NCI-H524 (cell line): Measurements from ENCODE around the gene LHX2.

Source experiments
- DNase-seq, 2 experiments: peaks; one replicate each; lab custom pipeline; 2025; lab: John Stamatoyannopoulos, UW

The LHX2 gene

DNA sequence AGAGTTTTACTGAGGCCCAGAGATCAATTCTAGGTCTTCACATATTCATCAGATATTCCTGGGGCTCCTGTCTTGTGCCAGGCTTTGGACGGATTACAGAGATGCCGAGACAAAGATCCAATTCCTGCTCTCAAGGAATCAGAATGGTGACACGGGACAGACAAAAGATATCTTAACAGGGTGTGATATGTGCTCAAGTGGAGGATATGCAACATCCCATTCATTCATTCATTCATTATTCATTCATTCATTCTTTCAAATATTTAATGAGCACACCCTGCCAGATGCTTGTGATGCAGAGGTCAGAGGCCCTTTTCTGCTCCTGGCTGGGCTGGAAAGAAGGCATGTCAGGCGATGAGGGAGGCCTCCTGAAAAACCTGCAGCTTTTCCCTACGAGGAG lies 21.8 kb downstream of the LHX2 start:
- no peak for DNase-seq

DNA sequence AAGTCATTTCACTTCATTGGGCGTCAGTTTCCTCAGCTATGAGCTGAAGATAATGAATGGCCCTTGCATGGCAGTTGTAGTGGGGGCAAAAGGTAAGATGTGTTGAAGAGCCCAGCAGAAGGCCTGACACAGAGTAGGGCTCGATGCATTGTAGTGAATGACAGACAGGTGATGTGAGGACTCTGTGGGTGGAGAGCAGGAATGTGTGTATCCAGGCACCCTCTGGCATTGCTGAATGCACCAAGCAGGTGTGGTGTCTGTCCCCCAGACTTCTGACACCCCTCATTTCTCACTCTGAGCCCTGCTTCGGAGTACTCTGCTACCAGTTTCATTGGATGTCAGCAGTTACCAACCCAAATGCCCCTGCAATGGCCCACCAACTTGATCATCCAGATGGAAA lies 22.4 kb downstream of the LHX2 start:
- no peak for DNase-seq

DNA sequence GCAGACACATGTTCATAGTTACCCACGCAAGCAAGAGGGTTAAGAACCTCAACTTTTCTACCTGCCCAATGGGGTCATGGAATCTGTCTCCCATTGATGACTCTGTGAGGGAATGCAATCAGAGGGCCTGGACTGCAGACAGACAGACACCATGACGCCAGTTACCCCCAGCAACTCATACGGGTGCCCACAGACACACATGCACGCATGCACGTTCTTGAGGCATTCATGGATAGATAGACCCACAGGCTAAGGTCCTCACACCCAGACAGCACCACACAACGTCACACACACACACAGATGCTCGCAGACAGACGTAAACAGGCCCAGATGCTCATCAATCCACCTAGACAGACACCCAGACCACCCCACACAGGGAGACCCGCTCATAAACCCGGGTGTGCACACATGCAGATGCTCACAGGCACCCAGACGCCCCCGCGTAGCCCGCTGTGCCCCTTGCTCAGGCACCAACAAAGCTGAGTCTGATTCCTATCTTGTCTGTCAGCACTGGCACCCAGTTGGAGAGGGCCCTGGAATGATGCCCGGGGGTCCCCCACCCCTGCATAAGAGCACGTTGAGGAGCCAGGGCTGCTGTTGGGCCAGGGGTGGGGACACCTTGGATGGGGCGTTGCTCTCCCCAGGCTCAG lies 23.6 kb downstream of the LHX2 start:
- no peak for DNase-seq

DNA sequence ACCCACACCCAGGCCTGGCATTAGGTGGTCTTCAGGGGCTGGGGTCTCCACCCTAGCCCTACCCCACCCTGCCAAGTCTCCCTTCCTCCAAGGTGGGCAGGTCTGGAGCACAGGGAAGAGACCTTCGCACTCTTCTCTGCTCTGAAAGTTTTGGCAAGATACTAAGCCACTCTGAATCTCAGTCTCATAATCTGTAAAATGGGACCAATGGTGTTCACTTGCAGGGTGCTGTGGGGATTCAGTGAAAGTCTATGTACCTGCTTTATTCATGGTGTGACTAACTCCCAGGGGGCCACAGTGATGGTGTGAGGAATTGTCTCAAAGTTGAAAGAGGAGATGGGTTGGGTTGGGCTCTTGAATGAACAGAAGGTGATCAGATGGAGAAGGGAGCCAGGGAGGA lies 25.0 kb downstream of the LHX2 start:
- DNase-seq = no peak

DNA sequence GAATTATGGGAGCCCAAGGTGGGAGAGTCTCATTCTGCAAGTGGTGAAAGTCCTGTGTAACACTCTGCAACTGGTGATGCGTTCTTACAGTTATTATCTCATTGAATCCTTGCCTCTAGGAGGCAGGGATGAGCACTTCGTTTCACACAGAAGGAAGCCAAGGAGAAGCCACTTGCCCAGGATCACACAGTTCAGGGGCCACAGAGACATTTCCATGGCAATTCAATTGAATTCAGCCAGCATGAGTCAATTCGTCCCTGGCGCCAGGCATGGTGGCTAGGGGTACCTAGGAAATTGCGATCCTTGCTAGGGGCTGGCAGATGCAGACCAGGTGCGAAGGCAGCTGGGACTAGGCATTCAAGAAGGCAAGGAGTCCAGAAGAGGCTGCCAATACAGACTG lies 26.2 kb downstream of the LHX2 start:
- DNase-seq = peak; percentile 69 to 83

DNA sequence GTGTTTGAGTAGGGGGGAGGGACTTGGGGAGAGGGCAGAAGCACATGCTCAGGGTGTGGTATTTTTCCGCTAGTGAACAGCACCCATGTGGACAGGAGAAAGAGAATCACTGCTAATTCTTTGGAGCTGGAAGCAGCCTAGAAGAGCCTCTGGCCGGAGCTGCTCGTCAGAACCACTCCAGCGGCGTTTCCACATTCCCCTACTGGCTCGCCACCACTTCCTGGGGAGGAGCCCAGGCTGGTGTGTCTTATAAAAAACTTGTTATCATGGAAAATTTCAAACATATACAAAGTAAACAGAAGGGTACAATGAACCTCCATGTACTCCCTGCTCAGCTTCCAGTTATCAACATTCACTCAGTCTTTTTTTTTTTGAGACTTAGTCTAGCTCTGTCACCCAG lies 26.7 kb downstream of the LHX2 start:
- no peak for DNase-seq

DNA sequence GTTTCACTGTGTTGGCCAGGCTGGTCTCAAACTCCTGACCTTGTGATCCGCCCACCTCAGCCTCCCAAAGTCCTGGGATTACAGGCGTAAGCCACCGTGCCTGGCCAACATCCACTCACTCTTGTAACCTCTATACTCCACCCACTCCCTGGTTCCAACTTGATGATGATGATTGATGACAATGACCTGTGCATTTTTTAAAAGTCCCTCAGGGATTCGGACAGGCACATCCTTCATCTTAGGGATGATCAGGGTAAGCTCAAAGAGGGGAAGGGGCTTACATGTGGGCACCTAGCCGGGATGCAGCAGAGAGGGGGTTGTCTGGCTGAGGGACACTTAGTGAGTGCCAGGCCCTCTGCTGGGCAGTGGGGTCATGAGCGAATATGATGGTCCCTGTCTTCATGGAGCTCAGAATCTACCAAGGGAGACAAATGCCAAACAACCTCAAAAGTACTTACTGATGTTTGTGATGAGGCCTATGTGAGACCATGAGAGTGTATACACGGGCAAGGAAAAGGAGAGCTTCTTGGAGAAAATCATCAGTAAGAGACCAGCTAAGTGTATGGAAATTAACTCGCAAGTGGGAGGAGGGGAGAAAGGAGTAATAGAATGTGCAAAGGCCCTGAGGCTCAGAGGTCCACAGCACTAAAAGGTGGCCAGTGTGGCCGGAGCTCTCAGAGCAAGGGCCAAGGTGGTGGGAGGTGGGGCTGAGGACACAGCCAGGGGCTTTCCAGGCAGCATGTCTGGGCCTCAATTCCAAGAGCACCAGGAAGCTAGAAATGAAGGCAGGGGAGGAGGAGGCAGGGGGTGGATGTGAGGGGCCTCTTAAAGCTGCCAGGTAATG lies 27.4 kb downstream of the LHX2 start:
- peak in 1 of 2 experiments; percentile 19 for DNase-seq

DNA sequence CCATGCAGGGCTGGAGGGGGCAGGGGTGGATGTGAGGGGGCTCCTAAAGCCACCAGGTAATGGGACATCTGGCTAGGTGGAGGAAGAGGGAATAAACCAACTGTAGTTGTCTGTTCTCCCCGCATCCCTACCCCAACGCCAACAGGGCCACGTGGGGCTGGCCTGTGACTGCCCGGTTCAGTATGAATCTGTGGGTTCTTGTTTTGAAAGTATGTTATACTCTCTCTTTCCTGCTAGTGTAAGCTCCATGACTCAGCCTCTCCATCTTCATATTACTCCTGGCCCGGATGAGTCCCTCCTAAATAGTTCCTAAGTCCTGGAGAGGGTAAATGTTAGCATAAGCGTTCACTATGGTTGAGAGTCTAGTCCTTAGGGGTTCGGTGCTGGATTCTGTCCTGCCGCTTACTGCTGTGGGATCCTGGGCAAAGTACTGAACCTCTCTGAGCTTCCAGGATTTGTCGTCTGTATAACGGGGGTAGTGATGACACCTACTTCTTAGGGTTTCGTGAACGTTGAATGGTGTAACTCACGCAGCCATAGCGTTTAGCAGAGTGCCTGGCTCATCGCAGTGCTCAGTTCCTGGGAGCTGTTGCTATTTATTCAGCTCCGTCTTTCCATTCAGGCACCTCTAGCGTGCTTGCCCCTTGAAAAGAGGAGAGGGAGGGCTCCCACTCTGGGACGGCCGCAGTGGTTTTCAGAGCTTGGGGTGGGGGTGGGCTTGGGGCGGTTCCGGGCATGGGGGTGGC lies 28.8 kb downstream of the LHX2 start:
- no peak for DNase-seq

DNA sequence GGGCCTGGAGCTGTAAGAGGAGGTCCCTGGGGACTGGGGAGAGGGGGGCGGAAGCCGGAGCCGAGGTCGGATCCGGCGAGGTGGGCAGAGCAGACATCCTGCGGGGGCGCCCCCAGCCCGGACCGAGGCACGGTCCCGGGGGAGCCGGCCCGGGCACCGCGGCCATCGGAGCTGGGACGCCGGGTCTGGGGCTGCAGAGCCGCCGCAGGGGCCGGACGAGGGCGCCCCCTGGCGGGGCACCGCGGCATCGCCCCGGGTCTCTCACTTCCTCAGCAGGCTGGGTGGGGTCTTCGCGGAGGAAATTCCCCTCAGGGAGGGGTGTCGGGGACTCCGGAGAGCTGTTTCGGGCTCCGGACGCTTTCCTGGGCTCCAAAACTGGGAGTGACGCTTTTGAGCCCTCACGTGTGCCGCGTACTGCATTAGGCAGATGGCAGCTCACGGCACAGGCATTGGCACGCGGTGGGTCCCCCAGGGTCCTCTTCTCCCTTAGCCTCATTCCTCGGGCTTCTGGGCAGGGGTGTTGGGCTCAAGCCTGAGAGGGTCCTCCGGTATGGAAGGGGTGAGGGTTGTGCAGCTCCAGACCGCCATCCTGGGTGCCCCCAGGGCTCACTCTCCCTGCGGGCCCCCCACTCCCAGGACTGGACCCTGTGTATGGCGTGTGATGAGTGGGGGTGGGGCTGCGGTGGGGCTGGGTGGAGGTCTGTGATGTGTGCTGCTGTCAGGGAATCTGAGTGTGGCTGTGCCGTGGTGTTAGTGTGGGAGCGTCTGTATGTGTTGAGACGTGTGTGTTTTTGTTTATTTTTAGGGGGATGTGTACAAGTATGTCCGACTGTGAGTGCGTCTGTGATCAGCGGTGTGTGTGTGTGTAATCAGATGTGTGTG lies 29.6 kb downstream of the LHX2 start:
- peak; percentile 31 to 49 for DNase-seq

DNA sequence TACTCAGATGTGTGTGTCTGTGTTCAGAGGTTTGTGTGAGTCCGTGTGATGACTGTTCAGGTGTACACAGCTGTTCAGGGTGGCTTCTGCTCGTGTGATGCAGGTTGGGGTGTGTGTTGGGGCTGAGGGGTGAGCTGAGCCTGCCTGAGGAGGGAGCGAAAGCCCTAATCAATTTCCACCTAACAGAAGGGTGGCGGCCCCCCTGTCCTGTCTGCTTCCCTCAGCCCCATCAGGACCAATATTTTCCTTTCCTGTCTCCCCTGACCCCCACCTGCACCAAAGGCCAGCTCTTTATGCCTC lies 30.2 kb downstream of the LHX2 start:
- no peak for DNase-seq

DNA sequence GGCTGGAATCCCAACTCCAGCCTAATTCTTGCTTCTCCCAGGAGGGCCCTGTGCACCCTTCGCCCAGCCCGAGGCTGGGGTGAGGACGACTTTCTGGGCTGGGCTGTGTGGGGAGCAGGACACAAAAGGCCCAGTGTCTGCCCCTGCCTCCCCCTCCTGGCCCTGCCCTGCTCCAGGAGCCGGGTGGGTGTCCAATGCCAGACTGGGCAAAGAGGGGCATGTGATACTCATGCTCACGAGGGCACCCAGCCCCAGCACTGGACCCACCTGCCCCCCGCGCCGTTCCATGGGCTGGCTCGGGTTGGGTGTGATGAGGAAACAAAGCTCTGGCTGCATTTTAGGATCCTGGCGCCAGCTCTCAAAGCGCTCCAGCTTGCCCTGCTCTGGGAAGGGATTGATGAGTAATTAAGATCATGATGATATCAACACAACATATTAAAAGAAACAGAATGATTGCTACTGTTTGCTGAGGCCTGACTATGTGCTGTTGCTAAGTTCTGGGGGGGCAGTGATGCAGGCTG lies 30.7 kb downstream of the LHX2 start:
- DNase-seq = no peak

DNA sequence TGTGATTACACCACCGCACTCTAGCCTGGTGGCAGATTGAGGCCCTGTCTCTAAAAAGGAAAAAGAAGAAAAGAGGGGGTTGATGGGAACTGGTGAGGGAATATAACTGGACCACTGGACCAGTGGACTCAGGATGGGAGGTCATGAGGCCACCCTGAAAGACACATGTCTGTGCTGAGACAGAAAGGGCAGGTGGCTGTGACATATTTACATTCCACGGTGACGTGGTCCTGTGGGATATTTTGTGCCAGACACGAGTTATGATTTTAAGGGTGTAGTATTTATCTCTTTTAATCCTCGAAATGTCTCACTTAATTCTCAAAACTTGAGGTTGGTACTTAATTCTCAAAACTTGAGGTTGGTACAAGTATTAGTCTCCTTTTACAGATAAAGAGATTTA lies 32.9 kb downstream of the LHX2 start:
- DNase-seq = no peak

DNA sequence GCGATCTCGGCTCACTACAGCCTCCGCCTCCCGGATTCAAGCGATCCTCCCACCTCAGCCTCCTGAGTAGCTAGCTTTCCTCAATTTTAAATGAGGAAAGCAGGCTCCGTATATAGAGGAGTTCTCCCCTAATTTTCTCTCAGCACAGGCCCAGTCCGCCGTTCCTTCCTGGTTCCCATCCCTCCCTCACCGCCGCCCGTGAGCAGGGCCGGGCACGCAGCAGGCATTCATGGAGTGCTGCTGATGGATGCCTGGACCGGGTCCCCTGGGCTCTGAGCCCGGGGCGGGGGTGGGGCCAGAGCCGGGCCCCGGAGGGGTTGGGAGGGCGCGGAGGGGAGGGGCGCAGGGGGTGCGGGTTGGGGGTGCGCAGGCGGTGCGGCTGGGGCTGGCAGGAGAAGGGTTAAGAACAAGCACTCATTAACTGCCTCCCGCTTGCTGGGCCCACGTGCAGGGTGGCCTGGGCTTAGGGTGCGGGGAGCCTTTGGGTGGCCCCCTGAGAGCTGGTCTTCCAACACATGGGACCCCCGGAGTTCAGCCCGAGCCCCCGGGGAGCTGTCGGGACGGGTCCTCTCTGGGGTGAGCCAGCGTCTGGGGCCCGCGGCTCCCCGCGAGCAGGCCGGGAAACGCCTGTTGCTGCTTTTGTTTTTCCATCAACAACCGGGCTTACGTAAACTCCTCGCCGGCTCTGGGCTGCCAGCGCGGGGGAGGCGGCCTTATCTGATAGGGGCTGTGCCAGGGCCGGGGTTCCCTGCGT lies 33.7 kb downstream of the LHX2 start:
- no peak for DNase-seq

DNA sequence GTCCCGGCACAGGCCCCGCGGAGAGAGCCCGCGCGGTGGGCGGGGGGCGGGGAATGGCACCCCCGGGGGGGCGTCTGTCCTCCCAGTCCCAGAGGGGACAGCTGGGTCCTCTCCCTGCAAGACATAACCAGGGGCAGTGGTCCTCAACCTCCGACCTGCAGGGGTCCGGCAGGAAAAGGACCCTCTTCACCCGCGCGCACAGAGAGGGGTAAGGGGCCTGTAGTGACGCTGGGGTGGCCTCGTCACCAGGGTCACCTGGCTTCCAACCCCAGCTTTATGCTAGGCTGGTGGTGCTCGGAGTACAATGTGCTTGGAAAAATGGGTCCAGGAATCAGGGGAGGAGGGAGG lies 34.2 kb downstream of the LHX2 start:
- DNase-seq = no peak

DNA sequence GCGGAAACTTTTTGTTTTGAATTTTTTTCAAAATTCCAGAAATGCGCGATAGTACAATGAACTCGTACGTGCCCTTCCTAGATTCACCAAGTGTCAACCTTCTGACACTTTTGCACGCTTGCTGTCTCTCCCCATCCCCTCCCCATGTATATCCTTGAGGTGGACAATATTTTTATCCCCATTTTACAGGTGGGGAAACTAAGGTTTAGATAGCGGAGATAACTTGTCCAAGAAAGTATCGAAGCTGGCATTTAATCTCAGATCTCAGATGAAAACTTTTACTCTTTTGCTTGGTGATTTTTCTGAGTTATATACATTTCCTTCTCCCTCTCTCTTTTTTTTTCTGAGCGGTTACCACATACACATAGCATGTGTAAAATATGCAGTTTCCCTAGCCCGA lies 34.6 kb downstream of the LHX2 start:
- DNase-seq = no peak

DNA sequence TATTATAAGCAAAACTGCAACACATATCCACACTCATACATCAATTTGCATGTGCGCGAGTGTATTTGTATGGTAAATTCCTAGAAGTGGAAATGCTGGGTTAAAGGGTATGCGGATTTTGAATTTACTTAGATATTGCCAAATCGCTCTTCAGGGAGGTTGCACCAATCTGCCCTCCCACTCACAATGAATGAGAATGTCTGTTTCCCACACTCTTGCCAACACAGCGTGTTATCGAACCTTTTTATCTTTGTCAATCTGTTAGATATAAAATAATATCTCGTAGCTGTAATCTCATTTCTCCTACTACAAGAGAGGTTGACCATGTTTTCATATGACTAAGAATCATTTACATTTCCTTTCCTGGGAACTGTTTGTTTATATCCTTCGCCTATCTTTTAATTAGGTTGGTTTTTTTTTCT lies 35.7 kb downstream of the LHX2 start:
- DNase-seq = no peak

DNA sequence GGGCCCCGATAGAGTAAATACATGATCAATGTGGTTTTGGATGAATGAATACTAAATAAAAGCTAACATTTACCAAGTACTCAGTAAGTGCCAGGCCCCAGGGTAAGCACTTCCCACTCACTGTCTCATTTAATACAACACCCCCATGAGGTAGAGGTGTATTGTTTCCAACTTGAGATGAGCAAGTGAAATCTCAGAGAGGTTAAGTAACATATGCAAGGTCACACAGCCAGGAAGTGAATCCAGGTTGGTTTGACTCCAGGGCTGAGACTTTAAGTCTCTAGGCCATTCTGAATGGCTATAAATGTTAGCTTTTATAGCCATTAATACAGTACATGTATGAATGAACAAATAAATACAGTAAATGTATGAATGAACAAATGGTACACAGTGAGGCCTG lies 39.4 kb downstream of the LHX2 start:
- DNase-seq = no peak

DNA sequence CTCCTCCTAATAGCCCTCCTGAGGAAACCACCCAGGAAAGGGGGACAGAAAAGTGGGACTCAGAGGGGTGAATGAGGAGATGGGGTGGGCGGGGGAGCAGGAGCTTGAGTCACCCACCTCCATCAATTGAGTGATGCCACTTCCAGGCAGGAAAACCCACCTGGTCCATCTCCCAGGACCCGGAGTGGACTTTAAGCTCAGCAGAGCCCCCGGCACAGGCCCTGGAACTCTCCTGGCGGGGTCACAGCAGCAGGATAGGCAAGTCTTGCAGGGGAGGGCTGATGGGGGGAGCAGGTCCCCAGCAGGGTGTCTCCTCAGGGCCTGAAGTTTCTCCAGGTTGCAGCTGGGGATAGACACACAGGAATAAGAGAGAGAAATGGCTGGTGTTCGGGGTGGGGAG lies 40.8 kb downstream of the LHX2 start:
- DNase-seq = no peak

DNA sequence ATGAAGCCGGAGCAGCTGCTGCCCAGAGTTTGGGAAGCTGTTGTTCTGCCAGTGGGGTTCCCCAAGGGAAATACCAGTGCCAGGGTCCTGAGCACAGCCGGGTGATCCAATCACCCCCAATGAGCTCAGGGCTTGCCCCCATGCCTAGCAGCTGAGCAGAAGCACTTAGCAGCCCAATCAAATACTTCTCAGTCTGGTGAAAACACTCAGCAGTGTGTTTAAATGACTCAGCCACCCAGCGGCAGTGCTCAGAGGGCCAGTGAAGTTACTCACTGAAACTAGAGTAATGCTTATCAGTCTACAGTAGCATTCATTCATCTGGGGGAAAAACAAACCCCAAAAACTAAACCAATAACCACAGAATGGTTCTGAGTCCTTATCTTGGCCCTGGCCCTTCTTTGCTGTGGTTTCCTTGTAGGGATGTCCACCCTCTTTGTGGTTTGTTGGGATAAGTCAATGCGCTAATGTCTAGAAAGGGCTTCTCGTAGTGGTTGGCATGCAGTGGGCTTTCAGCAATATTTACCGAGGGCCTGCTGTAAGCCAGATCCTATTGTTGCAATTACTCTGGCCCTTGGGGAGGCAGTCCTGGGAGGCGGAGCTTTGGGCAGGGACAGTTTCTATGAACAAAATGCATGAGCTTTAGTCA lies 43.1 kb downstream of the LHX2 start:
- no peak for DNase-seq

DNA sequence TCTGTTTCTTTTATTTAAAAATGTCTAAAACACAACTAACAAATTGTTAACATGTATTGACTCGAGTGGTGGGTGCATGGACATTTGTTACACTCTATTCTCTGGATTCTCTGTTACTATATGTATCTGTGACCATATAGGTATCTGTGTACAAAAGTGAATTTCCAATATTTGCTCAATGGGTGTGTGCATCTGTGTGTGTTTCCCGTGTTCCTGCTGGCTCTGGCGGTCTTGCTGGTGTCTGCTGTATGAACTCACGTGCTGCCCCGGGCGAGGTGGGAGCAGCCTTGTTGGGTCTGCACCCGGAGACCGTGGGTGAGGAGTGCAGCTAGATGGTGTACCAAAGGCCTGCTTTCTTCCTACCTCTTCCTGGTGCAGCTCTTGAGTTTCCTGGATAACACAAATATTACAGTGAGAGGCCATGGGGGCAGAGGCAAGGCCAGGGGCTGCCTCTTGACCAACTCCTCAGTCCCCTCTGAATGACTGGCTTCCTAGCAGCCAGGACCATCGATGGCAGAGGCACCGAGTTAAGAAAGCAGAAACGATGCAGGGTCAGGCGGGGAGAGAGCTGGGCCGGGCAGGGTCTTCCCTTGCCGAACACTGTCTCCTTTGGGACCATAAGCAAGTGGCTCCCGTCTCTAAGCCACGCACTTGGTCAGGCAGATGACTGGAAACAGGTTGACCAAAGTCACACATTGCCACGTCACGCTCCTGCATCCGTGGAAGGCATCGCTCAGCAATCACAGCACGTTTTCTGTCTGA lies 49.5 kb downstream of the LHX2 start:
- no peak for DNase-seq
